GM18861 (cell line): Measurements from ENCODE around the gene CEP170.
"Not testable (repeated sequence)": the region's sequence is repeated elsewhere in the genome, so short reads cannot be mapped to it uniquely, and the experiment has no call there.

Experiments used
- ATAC-seq: cut with Tn5 transposase; IDR thresholded peaks from one replicate; pipeline ENCODE4 v1.9.1; 2021; ENCODE audit not compliant: unreplicated experiment

The CEP170 gene

GRCh38 chr1:243087368-243087767, 167.7 kb downstream of the CEP170 start:
- ATAC-seq = not testable (repeated sequence)
